Gastrocnemius medialis (tissue), 4 donors: Measurements from ENCODE around the gene WDR46. TPM values are rescaled to one million over a fixed set of nuclear protein-coding genes. Genes with fewer than 3 reads are reported as not detected.

Experiments used
- ATAC-seq, 2 donors: fragments of 150-250 bp; one replicate each; pipeline ENCODE4 v1.9.1; 2016
- DNase-seq, 2 donors: peaks; one replicate each; pipeline ENCODE4 v3.0.0-alpha.2; 2019
- H3K27ac ChIP-seq, 4 donors: fragments of 200-600 bp; sonication (generic); 1 replicate in 1 of 4; 2 replicates in 3 of 4; pipeline ENCODE4 v1.5.1; 2016 to 2018; ENCODE audit warnings: mild to moderate bottlenecking in 2 of 4, moderate library complexity in 1 of 4
- H3K27me3 ChIP-seq, 3 donors: fragments of 200-600 bp; sonication (generic) in 2 of 3; 1 replicate in 1 of 3; 2 replicates in 2 of 3; pipeline versions ENCODE4 v1.5.1 to v1.6.0; 2016 to 2019; ENCODE audit warnings: mild to moderate bottlenecking in 1 of 3, moderate library complexity in 1 of 3
- H3K36me3 ChIP-seq, 2 donors: fragments of 200-600 bp; sonication (generic) in 1 of 2; one replicate each; pipeline ENCODE4 v1.5.1; 2017 to 2018
- H3K4me1 ChIP-seq, 2 donors: fragments of 200-600 bp; sonication (generic) in 1 of 2; one replicate each; pipeline ENCODE4 v1.5.1; 2016 to 2017; ENCODE audit warnings: mild to moderate bottlenecking in 2 of 2
- H3K4me3 ChIP-seq, 4 donors: fragments of 200-600 bp; sonication (generic) in 3 of 4; 1 replicate in 1 of 4; 2 replicates in 3 of 4; pipeline ENCODE4 v1.5.1; 2016 to 2019; ENCODE audit warnings: mild to moderate bottlenecking in 2 of 4
- H3K9me3 ChIP-seq, 3 donors: fragments of 200-600 bp; sonication (generic) in 2 of 3; 1 replicate in 1 of 3; 2 replicates in 2 of 3; pipeline ENCODE4 v1.5.1; 2016 to 2019
- CTCF ChIP-seq, 5 experiments: fragments of 450-650 bp in 3 of 5; fragments of 200-600 bp in 2 of 5; sonication (generic) in 2 of 5; IDR thresholded peaks in 4 of 5; conservative IDR thresholded peaks in 1 of 5; 1 replicate in 4 of 5; 2 replicates in 1 of 5; pipeline ENCODE4 v1.5.1; 2016 to 2019; ENCODE audit warnings: antibody characterized with exemption in 5 of 5, mild to moderate bottlenecking in 3 of 5, moderate library complexity in 3 of 5
- POLR2A ChIP-seq, 2 donors: fragments of 450-650 bp; IDR thresholded peaks; one replicate each; pipeline ENCODE4 v1.6.1; 2017; ENCODE audit warnings: antibody characterized with exemption in 2 of 2, mild to moderate bottlenecking in 2 of 2, moderate library complexity in 2 of 2
- in situ Hi-C, 4 donors: fragments of 200-750 bp; cut with MboI; loops; one replicate each; pipeline versions ENCODE4 v1.15.0 to v1.8.0; 2017; ENCODE audit warnings: low sequenced_read_pairs in 4 of 4
- intact Hi-C: fragments of 100-400 bp; cut with DNase I; formaldehyde crosslinking; loops from one replicate; pipeline ENCODE4 v1.15.1; 2023; ENCODE audit warnings: low total_unique reads
- total RNA-seq, 4 donors: library from RNA; depleted of rRNA; stranded (reverse); fragments of >200 nt; gene quantifications; one replicate each; pipeline versions ENCODE4 v1.1.0 to v1.2.3, GENCODE V29; 2016

WDR46 gene
- total RNA-seq, 4 donors from 2014 or later = 34.5 to 57.3 (median 49.1) TPM

GRCh38 chr6:33306356-33306755 is 17.3 kb upstream of the WDR46 start:
- DNase-seq (no peak), ATAC-seq (no peak)
- Histone ChIP-seq H3K4me3 (no peak overlapping the region), H3K27ac (no peak overlapping the region), H3K36me3 (peaks cover 0 to 9% of the 10 kb centered on the region in 2 donors), H3K27me3 (no peaks in the 10 kb centered on the region), H3K9me3 (no peaks in the 10 kb centered on the region), H3K4me1 (no peaks in the 10 kb centered on the region)
- in situ Hi-C loops (no loop called here), intact Hi-C loops (no loop called here)
- TF ChIP-seq CTCF (IDR thresholded peaks at IDR 0.05 in 4 of 5, conservative IDR thresholded peaks at IDR 0.05 in 1 of 5) (no peak), POLR2A (IDR thresholded peaks at IDR 0.05) (no peak)

- DNase-seq (no peak), ATAC-seq (no peak)
- H3K4me3 ChIP-seq = no peak overlapping the region
- H3K36me3 ChIP-seq = peaks cover 0 to 9% of the 10 kb centered on the region in 2 donors
- H3K27ac ChIP-seq = no peak overlapping the region
- in situ Hi-C loops (no loop called here), intact Hi-C loops (no loop called here)
- TF ChIP-seq CTCF (IDR thresholded peaks at IDR 0.05 in 4 of 5, conservative IDR thresholded peaks at IDR 0.05 in 1 of 5) (no peak), POLR2A (IDR thresholded peaks at IDR 0.05) (no peak)
- no peaks in the 10 kb centered on the region for H3K27me3 ChIP-seq
- H3K9me3 ChIP-seq = no peaks in the 10 kb centered on the region
- peaks cover 9 to 11% of the 10 kb centered on the region in 2 donors for H3K4me1 ChIP-seq
Measured at GRCh38 chr6:33305052-33305451, 16.0 kb upstream of the WDR46 start.

GRCh38 chr6:33304216-33304615 is 15.2 kb upstream of the WDR46 start:
- in situ Hi-C loops (no loop called here), intact Hi-C loops (no loop called here)
- no peaks in the 10 kb centered on the region for H3K9me3 ChIP-seq
- no peak overlapping the region for H3K4me3 ChIP-seq
- H3K4me1 ChIP-seq = peaks cover 9 to 13% of the 10 kb centered on the region in 2 donors
- no peak overlapping the region for H3K27ac ChIP-seq
- no peak for ATAC-seq
- no peaks in the 10 kb centered on the region for H3K27me3 ChIP-seq
- peaks cover 0 to 9% of the 10 kb centered on the region in 2 donors for H3K36me3 ChIP-seq
- no peak for DNase-seq
- TF ChIP-seq CTCF (IDR thresholded peaks at IDR 0.05 in 4 of 5, conservative IDR thresholded peaks at IDR 0.05 in 1 of 5) = no peak
- TF ChIP-seq POLR2A (IDR thresholded peaks at IDR 0.05) = no peak

GRCh38 chr6:33301877-33302276 is 12.8 kb upstream of the WDR46 start:
- peaks cover 11 to 23% of the 10 kb centered on the region in 2 donors for H3K4me1 ChIP-seq
- no peak for ATAC-seq
- no peak for DNase-seq
- H3K4me3 ChIP-seq = no peak overlapping the region
- TF ChIP-seq CTCF (IDR thresholded peaks at IDR 0.05 in 4 of 5, conservative IDR thresholded peaks at IDR 0.05 in 1 of 5) = no peak
- no peak for TF ChIP-seq POLR2A (IDR thresholded peaks at IDR 0.05)
- in situ Hi-C loops (no loop called here), intact Hi-C loops (no loop called here)
- no peak overlapping the region for H3K27ac ChIP-seq
- H3K27me3 ChIP-seq = no peaks in the 10 kb centered on the region
- H3K36me3 ChIP-seq = peaks cover 0 to 9% of the 10 kb centered on the region in 2 donors
- H3K9me3 ChIP-seq = no peaks in the 10 kb centered on the region
